ENCODE measurements around the gene ZNF827. TPM values are rescaled to one million over a fixed set of nuclear protein-coding genes. Genes with fewer than 3 reads are reported as not detected.

ZNF827 gene
- total and polyA plus RNA-seq, 2 of the 13 experiments (the other 11 are each of a cell fraction or from before 2014, with no cell fraction given) = 2.8 TPM

GRCh38 chr4:145823743-145824142, 114.9 kb downstream of the ZNF827 start (continued):
- no peak for TF ChIP-seq CBX2 (IDR thresholded peaks at IDR 0.05; ENCODE audit: low read depth, low read length)
- no peak for TF ChIP-seq CBX2 (CRISPR knock-in tag; IDR thresholded peaks at IDR 0.05; ENCODE audit: low read depth)
- TF ChIP-seq PCBP1 (IDR thresholded peaks at IDR 0.05; ENCODE audit: borderline replicate concordance, low read depth, low read length) = no peak
- no peak for TF ChIP-seq PHF5A (CRISPR knock-in tag; IDR thresholded peaks at IDR 0.05; ENCODE audit: low read depth, unreplicated experiment)
- TF ChIP-seq FOXO1 (CRISPR knock-in tag; IDR thresholded peaks at IDR 0.05) = no peak
- no peak for TF ChIP-seq IKZF4 (CRISPR knock-in tag; IDR thresholded peaks at IDR 0.05; ENCODE audit: borderline replicate concordance, low read depth, not compliant biosample characterization)

GRCh38 chr4:145822581-145822980, 116.0 kb downstream of the ZNF827 start:
- CTCF ChIA-PET (ENCODE audit: low intra/inter-chr PET ratio, low total read pairs) = no interaction called here
- 94% methylated on average over 4 of the region's 4 CpGs for WGBS (ENCODE audit: low lambda C conversion rate)
- Histone ChIP-seq H3K9ac (ENCODE audit: insufficient read depth, low read depth, low read length) (no peak overlapping the region), H2AFZ (ENCODE audit: low read length) (no peak overlapping the region), H3K27ac (ENCODE audit: extremely low read length, insufficient read depth, low read length) (no peak overlapping the region), H3K27me3 (ENCODE audit: control insufficient read depth in 1 of 2, insufficient read depth in 2 of 2, low read length in 2 of 2) (no peaks in the 10 kb centered on the region), H4K20me1 (ENCODE audit: insufficient read depth, low read length) (no peaks in the 10 kb centered on the region), H3K79me2 (ENCODE audit: insufficient read depth, low read length) (no peaks in the 10 kb centered on the region), H3K36me3 (replicated peaks in 1 of 2; ENCODE audit: control insufficient read depth in 1 of 2, insufficient read depth in 2 of 2, low read length in 2 of 2) (peaks cover 1 to 16% of the 10 kb centered on the region in 2 experiments; a peak in 4 of 5 replicates), H3K4me2 (ENCODE audit: low read depth, low read length) (no peak overlapping the region), H3K4me1 (ENCODE audit: insufficient read depth, low read length) (no peaks in the 10 kb centered on the region), H3K9me3 (ENCODE audit: low read length) (no peaks in the 10 kb centered on the region), H3K4me3 (replicated peaks in 1 of 3; ENCODE audit: insufficient read depth in 1 of 3, low read depth in 2 of 3, low read length in 3 of 3) (no peak overlapping the region)
- DNase-seq (ENCODE audit: low spot score) (no peak), FAIRE-seq (no peak), ATAC-seq (no peak)
- POLR2A ChIA-PET = no interaction called here
- intact Hi-C loops (cut with micrococcal nuclease; ENCODE audit: unreplicated experiment) (no loop called here), in situ Hi-C loops (cut with HindIII; ENCODE audit: extremely low pct_ligation_motif_present, low pct_unique_long_range_greater_than_20kb) (no loop called here)
- BruUV-seq (replicated peaks) = no TSS peak
- TF ChIP-seq RFX3 (CRISPR knock-in tag; IDR thresholded peaks at IDR 0.05) (no peak), ZBTB1 (CRISPR knock-in tag; IDR thresholded peaks at IDR 0.05; ENCODE audit: borderline replicate concordance) (no peak), ZNF670 (CRISPR knock-in tag; IDR thresholded peaks at IDR 0.05; ENCODE audit: borderline replicate concordance) (no peak), FOXO4 (CRISPR knock-in tag; conservative IDR thresholded peaks at IDR 0.05) (no peak), ATF7 (IDR thresholded peaks at IDR 0.05) (no peak), ATF7 (CRISPR knock-in tag; IDR thresholded peaks at IDR 0.05) (no peak), AGO1 (IDR thresholded peaks at IDR 0.05; ENCODE audit: low read depth, low read length, poor library complexity, severe bottlenecking) (no peak), SAP130 (CRISPR knock-in tag; IDR thresholded peaks at IDR 0.05; ENCODE audit: low read depth) (no peak), STAT5B (CRISPR knock-in tag; IDR thresholded peaks at IDR 0.05) (no peak), NR2F1 (CRISPR knock-in tag; IDR thresholded peaks at IDR 0.05) (no peak), FOXK1 (CRISPR knock-in tag; IDR thresholded peaks at IDR 0.05; ENCODE audit: borderline replicate concordance, low read depth) (no peak), ZNF225 (CRISPR knock-in tag; IDR thresholded peaks at IDR 0.05) (no peak)
- TF ChIP-seq, protein P1, sequence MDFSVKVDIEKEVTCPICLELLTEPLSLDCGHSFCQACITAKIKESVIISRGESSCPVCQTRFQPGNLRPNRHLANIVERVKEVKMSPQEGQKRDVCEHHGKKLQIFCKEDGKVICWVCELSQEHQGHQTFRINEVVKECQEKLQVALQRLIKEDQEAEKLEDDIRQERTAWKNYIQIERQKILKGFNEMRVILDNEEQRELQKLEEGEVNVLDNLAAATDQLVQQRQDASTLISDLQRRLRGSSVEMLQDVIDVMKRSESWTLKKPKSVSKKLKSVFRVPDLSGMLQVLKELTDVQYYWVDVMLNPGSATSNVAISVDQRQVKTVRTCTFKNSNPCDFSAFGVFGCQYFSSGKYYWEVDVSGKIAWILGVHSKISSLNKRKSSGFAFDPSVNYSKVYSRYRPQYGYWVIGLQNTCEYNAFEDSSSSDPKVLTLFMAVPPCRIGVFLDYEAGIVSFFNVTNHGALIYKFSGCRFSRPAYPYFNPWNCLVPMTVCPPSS (IDR thresholded peaks at IDR 0.05) = no peak
- TF ChIP-seq, protein P2, sequence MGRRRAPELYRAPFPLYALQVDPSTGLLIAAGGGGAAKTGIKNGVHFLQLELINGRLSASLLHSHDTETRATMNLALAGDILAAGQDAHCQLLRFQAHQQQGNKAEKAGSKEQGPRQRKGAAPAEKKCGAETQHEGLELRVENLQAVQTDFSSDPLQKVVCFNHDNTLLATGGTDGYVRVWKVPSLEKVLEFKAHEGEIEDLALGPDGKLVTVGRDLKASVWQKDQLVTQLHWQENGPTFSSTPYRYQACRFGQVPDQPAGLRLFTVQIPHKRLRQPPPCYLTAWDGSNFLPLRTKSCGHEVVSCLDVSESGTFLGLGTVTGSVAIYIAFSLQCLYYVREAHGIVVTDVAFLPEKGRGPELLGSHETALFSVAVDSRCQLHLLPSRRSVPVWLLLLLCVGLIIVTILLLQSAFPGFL (CRISPR knock-in tag; IDR thresholded peaks at IDR 0.05) = no peak

Measured in HepG2 (cell line).